Hepatocyte (in vitro differentiated cells): ENCODE results near the gene N4BP2L2. TPM values are rescaled to one million over a fixed set of nuclear protein-coding genes. Genes with fewer than 3 reads are reported as not detected.

Experiments
- DNase-seq: peaks from one replicate; pipeline ENCODE4 v3.0.0-alpha.2; 2016; ENCODE audit warnings: low spot score
- H2AFZ ChIP-seq: fragments of 200-600 bp; sonication (generic); 2 replicates; pipeline ENCODE4 v1.6.0; 2016; ENCODE audit warnings: antibody characterized with exemption, mild to moderate bottlenecking
- H3K27ac ChIP-seq: fragments of 200-600 bp; sonication (generic); 2 replicates; pipeline ENCODE4 v1.5.1; 2016; ENCODE audit warnings: mild to moderate bottlenecking
- H3K27me3 ChIP-seq: fragments of 200-600 bp; sonication (generic); 2 replicates; pipeline ENCODE4 v1.6.1; 2016
- H3K36me3 ChIP-seq: fragments of 200-600 bp; sonication (generic); replicated peaks from 2 replicates; pipeline ENCODE4 v1.5.1; 2016; ENCODE audit warnings: low read depth; ENCODE audit not compliant: insufficient read depth
- H3K4me1 ChIP-seq: fragments of 200-600 bp; sonication (generic); 2 replicates; pipeline ENCODE4 v1.5.1; 2016; ENCODE audit warnings: mild to moderate bottlenecking, moderate library complexity; ENCODE audit not compliant: insufficient read depth
- H3K4me2 ChIP-seq: fragments of 200-600 bp; sonication (generic); 2 replicates; pipeline ENCODE4 v1.6.0; 2016
- H3K4me3 ChIP-seq: fragments of 200-600 bp; sonication (generic); 2 replicates; pipeline ENCODE4 v1.5.1; 2016; ENCODE audit warnings: mild to moderate bottlenecking
- H3K79me2 ChIP-seq: fragments of 200-600 bp; sonication (generic); 2 replicates; pipeline ENCODE4 v1.6.0; 2017; ENCODE audit warnings: mild to moderate bottlenecking
- H3K9me2 ChIP-seq: fragments of 200-600 bp; sonication (generic); replicated peaks from 2 replicates; pipeline ENCODE4 v1.6.0; 2017; ENCODE audit warnings: mild to moderate bottlenecking; ENCODE audit not compliant: insufficient read depth
- H3K9me3 ChIP-seq: fragments of 200-600 bp; sonication (generic); 2 replicates; pipeline ENCODE4 v1.5.1; 2016; ENCODE audit warnings: low read depth, mild to moderate bottlenecking
- H4K20me1 ChIP-seq: fragments of 200-600 bp; sonication (generic); 2 replicates; pipeline ENCODE4 v1.6.0; 2016; ENCODE audit warnings: mild to moderate bottlenecking; ENCODE audit not compliant: insufficient read depth, poor library complexity, severe bottlenecking
- EZH2 ChIP-seq: fragments of 200-600 bp; sonication (generic); IDR thresholded peaks from 2 replicates; pipeline ENCODE4 v1.6.1; 2016; ENCODE audit warnings: antibody characterized with exemption, mild to moderate bottlenecking, borderline replicate concordance
- EZH2phosphoT487 ChIP-seq: fragments of 200-600 bp; sonication (generic); IDR thresholded peaks from one replicate; pipeline ENCODE4 v1.6.1; 2018; ENCODE audit warnings: antibody characterized with exemption, mild to moderate bottlenecking, low read depth, moderate library complexity; ENCODE audit not compliant: unreplicated experiment, severe bottlenecking
- WGBS: methylation state at CpG from one replicate; pipeline ENCODE4 v1.1.6; 2016; ENCODE audit warnings: low lambda C conversion rate; ENCODE audit errors: missing lambda C conversion rate; 5-methylcytosine and 5-hydroxymethylcytosine counted together
- polyA plus RNA-seq: library from polyadenylated mRNA; unstranded; fragments of >200 nt; fragmentation: Nextera tagmentation; extraction: Ambion mirVana; gene quantifications from 2 replicates; pipeline ENCODE4 v1.2.1, GENCODE V29; 2016
- total RNA-seq: library from RNA; depleted of rRNA; stranded (reverse); fragments of >200 nt; gene quantifications from 2 replicates; pipeline ENCODE4 v1.2.3, GENCODE V29; 2014
- TF ChIP-seq, protein P1 (sequence below): fragments of 200-600 bp; sonication (generic); IDR thresholded peaks from 2 replicates; pipeline ENCODE4 v1.5.1; 2016; ENCODE audit warnings: antibody characterized with exemption, mild to moderate bottlenecking; ENCODE audit not compliant: poor library complexity

The N4BP2L2 gene
- total and polyA plus RNA-seq, 2 experiments from 2014 or later = 102 to 138 TPM

DNA sequence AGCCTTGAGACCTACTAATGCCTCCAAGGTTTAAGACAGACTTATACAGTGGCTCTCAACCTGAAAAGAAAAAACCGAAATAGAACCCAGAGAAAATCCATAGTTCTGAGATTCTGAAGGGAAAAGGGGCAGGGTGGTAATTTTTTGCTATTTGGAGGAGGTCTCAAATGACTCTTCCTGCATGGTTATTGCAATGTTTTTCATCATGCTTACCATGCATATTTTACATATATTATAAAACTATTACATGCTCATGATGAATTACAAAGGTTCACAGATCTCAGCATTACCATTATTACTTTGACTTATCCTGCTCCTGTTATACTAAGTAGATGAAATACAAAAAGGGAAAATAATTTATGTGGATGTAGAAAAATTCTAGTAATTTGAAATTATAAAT lies 47.6 kb downstream of the N4BP2L2 start:
- Histone ChIP-seq H3K9me3 (no peaks in the 10 kb centered on the region), H3K4me3 (no peak overlapping the region), H3K27ac (no peak overlapping the region), H3K27me3 (no peaks in the 10 kb centered on the region), H3K9me2 (no peaks in the 10 kb centered on the region), H2AFZ (no peak overlapping the region), H3K4me2 (no peak overlapping the region), H3K36me3 (no peaks in the 10 kb centered on the region), H3K4me1 (no peaks in the 10 kb centered on the region), H4K20me1 (no peaks in the 10 kb centered on the region), H3K79me2 (no peaks in the 10 kb centered on the region)
- DNase-seq = no peak
- no peak for TF ChIP-seq EZH2
- TF ChIP-seq, protein P1, sequence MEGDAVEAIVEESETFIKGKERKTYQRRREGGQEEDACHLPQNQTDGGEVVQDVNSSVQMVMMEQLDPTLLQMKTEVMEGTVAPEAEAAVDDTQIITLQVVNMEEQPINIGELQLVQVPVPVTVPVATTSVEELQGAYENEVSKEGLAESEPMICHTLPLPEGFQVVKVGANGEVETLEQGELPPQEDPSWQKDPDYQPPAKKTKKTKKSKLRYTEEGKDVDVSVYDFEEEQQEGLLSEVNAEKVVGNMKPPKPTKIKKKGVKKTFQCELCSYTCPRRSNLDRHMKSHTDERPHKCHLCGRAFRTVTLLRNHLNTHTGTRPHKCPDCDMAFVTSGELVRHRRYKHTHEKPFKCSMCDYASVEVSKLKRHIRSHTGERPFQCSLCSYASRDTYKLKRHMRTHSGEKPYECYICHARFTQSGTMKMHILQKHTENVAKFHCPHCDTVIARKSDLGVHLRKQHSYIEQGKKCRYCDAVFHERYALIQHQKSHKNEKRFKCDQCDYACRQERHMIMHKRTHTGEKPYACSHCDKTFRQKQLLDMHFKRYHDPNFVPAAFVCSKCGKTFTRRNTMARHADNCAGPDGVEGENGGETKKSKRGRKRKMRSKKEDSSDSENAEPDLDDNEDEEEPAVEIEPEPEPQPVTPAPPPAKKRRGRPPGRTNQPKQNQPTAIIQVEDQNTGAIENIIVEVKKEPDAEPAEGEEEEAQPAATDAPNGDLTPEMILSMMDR = no peak
- no peak for TF ChIP-seq EZH2phosphoT487
- WGBS = 96% methylated on average over 1 of the region's 1 CpG

DNA sequence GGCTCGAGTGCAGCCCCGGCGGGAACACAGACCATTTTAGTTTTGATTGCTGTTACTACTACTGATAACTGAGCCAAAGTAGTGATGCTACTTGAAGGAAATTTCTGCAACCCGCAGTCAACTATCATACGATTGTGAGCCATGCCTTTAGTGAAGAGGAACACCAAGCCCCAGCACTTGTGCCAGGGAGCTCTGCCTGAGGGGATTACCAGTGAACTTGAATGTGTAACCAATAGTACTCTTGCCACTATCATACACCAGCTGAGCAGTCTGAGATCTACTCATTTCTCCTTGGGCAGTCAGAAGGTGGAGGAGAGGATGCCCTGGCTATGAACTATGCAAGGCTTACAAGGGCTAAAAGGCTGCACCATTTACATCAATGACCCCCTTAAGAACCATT lies 61.7 kb downstream of the N4BP2L2 start:
- no peaks in the 10 kb centered on the region for H3K9me3 ChIP-seq
- WGBS = 98% methylated on average over 5 of the region's 5 CpGs
- no peaks in the 10 kb centered on the region for H3K9me2 ChIP-seq
- H3K4me1 ChIP-seq = no peaks in the 10 kb centered on the region
- TF ChIP-seq, protein P1 = no peak
- TF ChIP-seq EZH2phosphoT487 (no peak), EZH2 (no peak)
- no peaks in the 10 kb centered on the region for H3K27me3 ChIP-seq
- no peak for DNase-seq
- H2AFZ ChIP-seq = no peak overlapping the region
- no peak overlapping the region for H3K4me2 ChIP-seq
- no peak overlapping the region for H3K27ac ChIP-seq
- H3K36me3 ChIP-seq = no peaks in the 10 kb centered on the region
- H3K4me3 ChIP-seq = no peak overlapping the region
- H4K20me1 ChIP-seq = no peaks in the 10 kb centered on the region
- no peaks in the 10 kb centered on the region for H3K79me2 ChIP-seq

DNA sequence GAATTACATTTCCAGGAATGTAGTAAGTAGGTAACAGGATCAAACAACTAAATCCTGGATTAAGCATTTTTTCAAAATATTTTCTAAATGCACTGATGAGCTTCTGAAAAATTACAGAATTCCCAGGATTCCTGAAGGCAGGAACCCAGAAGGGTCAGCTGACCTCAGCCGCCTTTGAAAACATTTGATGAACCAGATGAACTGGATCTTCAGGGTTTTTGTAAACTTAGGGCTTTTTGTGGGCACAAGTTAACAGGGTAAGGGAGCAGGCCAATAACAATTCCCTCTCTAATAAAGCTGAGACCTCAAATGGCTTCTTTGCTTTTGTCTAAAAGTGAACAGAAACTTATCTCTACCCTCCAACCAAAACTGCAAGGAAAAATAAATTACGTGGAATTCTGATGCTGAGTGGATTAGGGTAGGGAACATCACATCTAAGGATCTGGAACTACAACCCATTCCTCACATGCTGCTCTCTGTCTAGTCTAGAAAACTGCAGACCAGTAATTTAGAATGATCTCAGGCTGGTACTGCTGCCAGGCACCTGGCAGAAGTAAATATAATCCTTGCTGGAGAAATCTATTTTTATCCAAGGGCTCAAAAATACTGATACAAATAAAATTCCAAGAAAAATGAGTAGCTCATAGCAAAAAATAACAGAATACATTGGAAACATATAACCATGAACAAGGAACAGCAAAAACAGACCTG lies 62.4 kb downstream of the N4BP2L2 start:
- no peak overlapping the region for H2AFZ ChIP-seq
- no peaks in the 10 kb centered on the region for H3K9me2 ChIP-seq
- H3K27ac ChIP-seq = no peak overlapping the region
- H3K9me3 ChIP-seq = no peaks in the 10 kb centered on the region
- no peaks in the 10 kb centered on the region for H4K20me1 ChIP-seq
- no peak overlapping the region for H3K4me2 ChIP-seq
- H3K79me2 ChIP-seq = no peaks in the 10 kb centered on the region
- DNase-seq = no peak
- H3K27me3 ChIP-seq = no peaks in the 10 kb centered on the region
- WGBS = 74% methylated on average over 2 of the region's 2 CpGs
- no peaks in the 10 kb centered on the region for H3K36me3 ChIP-seq
- H3K4me1 ChIP-seq = no peaks in the 10 kb centered on the region
- TF ChIP-seq, protein P1 = no peak
- TF ChIP-seq EZH2phosphoT487 (no peak), EZH2 (no peak)
- no peak overlapping the region for H3K4me3 ChIP-seq
